RWPE2 (cell line): ENCODE results near the gene FGF19.

Experiments used
- ATAC-seq: fragments of 200-7000 bp; cut with Tn5 transposase; 3 replicates; pipeline ENCODE4 v1.9.1; 2021; ENCODE audit warnings: low read depth
- DNase-seq: peaks from one replicate; pipeline ENCODE4 v3.0.0-alpha.2; 2020; ENCODE audit warnings: low spot score
- H3K27ac ChIP-seq: fragments of 450-650 bp; 2 replicates; pipeline ENCODE4 v1.5.1; 2017; ENCODE audit warnings: mild to moderate bottlenecking; ENCODE audit not compliant: poor library complexity, severe bottlenecking
- H3K27me3 ChIP-seq: fragments of 250-450 bp; sonication (Bioruptor Pico); 2 replicates; pipeline ENCODE4 v1.5.1; 2021; ENCODE audit warnings: mild to moderate bottlenecking, moderate library complexity; ENCODE audit not compliant: insufficient read depth, poor library complexity, severe bottlenecking
- H3K36me3 ChIP-seq: fragments of 250-450 bp; sonication (Bioruptor Pico); 2 replicates; pipeline ENCODE4 v1.5.1; 2020; ENCODE audit warnings: low read depth, mild to moderate bottlenecking, moderate library complexity
- H3K4me1 ChIP-seq: fragments of 250-450 bp; sonication (Bioruptor Pico); 2 replicates; pipeline ENCODE4 v1.5.1; 2021; ENCODE audit warnings: mild to moderate bottlenecking, moderate library complexity; ENCODE audit not compliant: insufficient read depth, poor library complexity, severe bottlenecking
- H3K4me3 ChIP-seq: fragments of 250-450 bp; sonication (Bioruptor Pico); 2 replicates; pipeline ENCODE4 v1.5.1; 2021; ENCODE audit warnings: mild to moderate bottlenecking, moderate library complexity; ENCODE audit not compliant: severe bottlenecking
- H3K9me3 ChIP-seq: fragments of 250-450 bp; sonication (Bioruptor Pico); 2 replicates; pipeline ENCODE4 v1.5.1; 2021; ENCODE audit warnings: mild to moderate bottlenecking, moderate library complexity; ENCODE audit not compliant: severe bottlenecking
- CTCF ChIP-seq: fragments of 450-650 bp; IDR thresholded peaks from one replicate; pipeline ENCODE4 v1.5.1; 2017; ENCODE audit warnings: mild to moderate bottlenecking, moderate library complexity; ENCODE audit not compliant: poor library complexity, severe bottlenecking

The FGF19 gene

GRCh38 chr11:69654660-69655478 is 49.0 kb downstream of the FGF19 start:
- peaks cover 4% of the 10 kb centered on the region for H3K4me1 ChIP-seq
- no peaks in the 10 kb centered on the region for H3K9me3 ChIP-seq
- H3K27ac ChIP-seq = peak overlapping the region; percentile 6
- DNase-seq (peak; percentile 66), ATAC-seq (peak; percentile 30)
- H3K36me3 ChIP-seq = peaks cover 44% of the 10 kb centered on the region
- H3K4me3 ChIP-seq = no peak overlapping the region
- H3K27me3 ChIP-seq = no peaks in the 10 kb centered on the region
- TF ChIP-seq CTCF = peak; percentile 15

GRCh38 chr11:69654001-69654659 is 49.7 kb downstream of the FGF19 start:
- Histone ChIP-seq H3K4me1 (peaks cover 4% of the 10 kb centered on the region), H3K36me3 (peaks cover 51% of the 10 kb centered on the region), H3K4me3 (no peak overlapping the region), H3K9me3 (no peaks in the 10 kb centered on the region), H3K27ac (peak overlapping the region; percentile 6), H3K27me3 (no peaks in the 10 kb centered on the region)
- DNase-seq (peak; percentile 51), ATAC-seq (peak; percentile 2)
- TF ChIP-seq CTCF = no peak

GRCh38 chr11:69653406-69653960 is 50.3 kb downstream of the FGF19 start:
- Histone ChIP-seq H3K27ac (no peak overlapping the region), H3K4me3 (no peak overlapping the region), H3K9me3 (no peaks in the 10 kb centered on the region), H3K36me3 (peaks cover 58% of the 10 kb centered on the region), H3K4me1 (peaks cover 4% of the 10 kb centered on the region), H3K27me3 (no peaks in the 10 kb centered on the region)
- DNase-seq (no peak), ATAC-seq (no peak)
- TF ChIP-seq CTCF = no peak

GRCh38 chr11:69652999-69653398 is 50.8 kb downstream of the FGF19 start:
- H3K4me3 ChIP-seq = no peak overlapping the region
- H3K4me1 ChIP-seq = peaks cover 4% of the 10 kb centered on the region
- H3K27ac ChIP-seq = no peak overlapping the region
- ATAC-seq = no peak
- no peaks in the 10 kb centered on the region for H3K9me3 ChIP-seq
- no peaks in the 10 kb centered on the region for H3K27me3 ChIP-seq
- TF ChIP-seq CTCF = no peak
- no peak for DNase-seq
- peaks cover 62% of the 10 kb centered on the region for H3K36me3 ChIP-seq
